GM20000 (cell line): Measurements from ENCODE around the gene RIT2.

Experiments used
- DNase-seq: peaks from one replicate; pipeline ENCODE4 v3.0.0; 2012; ENCODE audit warnings: low spot score
- CTCF ChIP-seq: IDR thresholded peaks from 2 replicates; pipeline ENCODE4 v1.5.1; 2012; ENCODE audit warnings: mild to moderate bottlenecking, control low read depth; ENCODE audit errors: extremely low read depth, missing control alignments

The RIT2 gene

GRCh38 chr18:42765302-42765701 lies 350.2 kb downstream of the RIT2 start:
- TF ChIP-seq CTCF, result no peak
- no peak for DNase-seq

GRCh38 chr18:42760290-42760689 lies 355.2 kb downstream of the RIT2 start:
- no peak for TF ChIP-seq CTCF
- no peak for DNase-seq

GRCh38 chr18:42758852-42759251 lies 356.6 kb downstream of the RIT2 start:
- TF ChIP-seq CTCF, result no peak
- DNase-seq, result no peak

GRCh38 chr18:42756214-42756613 lies 359.3 kb downstream of the RIT2 start:
- TF ChIP-seq CTCF, result no peak
- no peak for DNase-seq

GRCh38 chr18:42752916-42753315 lies 362.6 kb downstream of the RIT2 start:
- no peak for DNase-seq
- TF ChIP-seq CTCF, result no peak

GRCh38 chr18:42746794-42747193 lies 368.7 kb downstream of the RIT2 start:
- no peak for DNase-seq
- no peak for TF ChIP-seq CTCF

GRCh38 chr18:42745931-42746330 lies 369.6 kb downstream of the RIT2 start:
- DNase-seq, result no peak
- no peak for TF ChIP-seq CTCF
